IPS DF 6.9 (cell line): Measurements from ENCODE around the gene HOXA4.

Experiments used
- DNase-seq: peaks from one replicate; pipeline ENCODE4 v3.0.0-alpha.2; 2013; ENCODE audit warnings: low read depth, low spot score
- H3K27ac ChIP-seq: one replicate; pipeline ENCODE4 v1.5.1; 2013; ENCODE audit warnings: low read length, control low read depth
- H3K27me3 ChIP-seq: 2 replicates; pipeline ENCODE4 v1.6.1; 2013; ENCODE audit warnings: mild to moderate bottlenecking, low read length; ENCODE audit not compliant: control insufficient read depth, insufficient read depth
- H3K36me3 ChIP-seq: 2 replicates; pipeline ENCODE4 v1.6.1; 2013; ENCODE audit warnings: low read length; ENCODE audit not compliant: control insufficient read depth, insufficient read depth
- H3K4me1 ChIP-seq: 2 replicates; pipeline ENCODE4 v1.6.1; 2013; ENCODE audit warnings: low read length; ENCODE audit not compliant: control insufficient read depth, insufficient read depth
- H3K4me3 ChIP-seq: 2 replicates; pipeline ENCODE4 v1.5.1; 2013; ENCODE audit warnings: mild to moderate bottlenecking, low read length
- H3K9me3 ChIP-seq: 2 replicates; pipeline ENCODE4 v1.6.1; 2013; ENCODE audit warnings: low read length, inconsistent platforms; ENCODE audit not compliant: control insufficient read depth, insufficient read depth
- WGBS: extraction: QIAGEN DNeasy Blood & Tissue Kit; methylation state at CpG from one replicate; pipeline ENCODE4 v1.1.7; 2013; ENCODE audit warnings: mixed read lengths, missing lambda C conversion rate; ENCODE audit not compliant: insufficient read length, insufficient coverage; 5-methylcytosine and 5-hydroxymethylcytosine counted together

HOXA4 gene

DNA sequence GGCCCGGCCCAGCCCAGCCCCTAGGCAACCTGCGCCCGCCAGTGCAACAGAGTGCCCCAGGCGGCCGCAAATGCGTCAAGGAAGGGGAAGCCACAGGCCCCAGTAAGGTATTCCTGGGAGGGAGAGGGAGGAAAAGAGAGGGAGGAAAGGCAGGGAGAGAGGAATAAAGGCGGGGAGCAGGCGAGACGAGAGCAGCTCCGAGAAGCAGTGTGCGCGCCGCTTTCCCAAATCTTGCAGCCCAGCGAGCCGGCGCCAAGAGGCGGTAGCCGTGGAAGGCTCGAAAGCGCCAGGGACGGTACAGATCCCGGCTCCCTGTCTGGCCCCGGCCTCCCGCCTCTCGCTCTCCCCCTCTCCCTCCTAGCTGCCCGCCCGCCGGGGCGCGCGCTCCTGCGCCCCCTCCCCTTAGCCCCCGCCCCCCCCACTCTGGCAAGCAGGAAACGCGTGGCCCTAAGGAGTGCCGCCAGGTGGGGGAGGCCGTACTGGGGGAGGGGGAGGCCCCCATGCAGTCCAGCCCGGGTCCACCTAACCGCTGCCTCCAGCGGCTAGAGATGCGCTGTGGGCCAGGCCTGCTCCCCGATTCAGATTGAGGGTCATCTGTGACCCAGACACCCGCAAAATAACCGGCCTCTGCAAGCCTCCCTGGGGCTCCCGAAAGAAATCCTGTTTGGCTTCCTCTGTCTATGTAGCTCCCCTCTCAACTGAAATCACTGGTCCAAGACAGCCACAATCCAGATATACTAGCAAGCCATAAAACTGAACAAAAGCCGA, 39.3 kb upstream of the HOXA4 start:
- DNase-seq: no peak
- H3K4me1 ChIP-seq: peaks cover 4% of the 10 kb centered on the region; the same call in 1 of the 2 replicates
- H3K36me3 ChIP-seq: no peaks in the 10 kb centered on the region; the same call in 1 of the 2 replicates
- WGBS: no CpG with 5 or more reads among the region's 46 CpGs
- peaks cover 92% of the 10 kb centered on the region for H3K27me3 ChIP-seq
- H3K4me3 ChIP-seq: no peak overlapping the region
- no peak overlapping the region for H3K27ac ChIP-seq
- no peaks in the 10 kb centered on the region for H3K9me3 ChIP-seq

GRCh38 chr7:27168265-27168947, 37.8 kb upstream of the HOXA4 start:
- no peak overlapping the region for H3K27ac ChIP-seq
- no peak for DNase-seq
- H3K9me3 ChIP-seq: no peaks in the 10 kb centered on the region
- no peaks in the 10 kb centered on the region; the same call in 1 of the 2 replicates for H3K36me3 ChIP-seq
- peaks cover 92% of the 10 kb centered on the region for H3K27me3 ChIP-seq
- WGBS: no CpG with 5 or more reads among the region's 25 CpGs
- H3K4me3 ChIP-seq: no peak overlapping the region
- peaks cover 2% of the 10 kb centered on the region; the same call in 1 of the 2 replicates for H3K4me1 ChIP-seq

GRCh38 chr7:27167916-27168264, 37.3 kb upstream of the HOXA4 start:
- Histone ChIP-seq H3K27ac (no peak overlapping the region), H3K36me3 (no peaks in the 10 kb centered on the region; the same call in 1 of the 2 replicates), H3K9me3 (no peaks in the 10 kb centered on the region), H3K4me1 (no peaks in the 10 kb centered on the region), H3K27me3 (peaks cover 92% of the 10 kb centered on the region), H3K4me3 (no peak overlapping the region)
- DNase-seq: no peak
- WGBS: no CpG with 5 or more reads among the region's 4 CpGs

DNA sequence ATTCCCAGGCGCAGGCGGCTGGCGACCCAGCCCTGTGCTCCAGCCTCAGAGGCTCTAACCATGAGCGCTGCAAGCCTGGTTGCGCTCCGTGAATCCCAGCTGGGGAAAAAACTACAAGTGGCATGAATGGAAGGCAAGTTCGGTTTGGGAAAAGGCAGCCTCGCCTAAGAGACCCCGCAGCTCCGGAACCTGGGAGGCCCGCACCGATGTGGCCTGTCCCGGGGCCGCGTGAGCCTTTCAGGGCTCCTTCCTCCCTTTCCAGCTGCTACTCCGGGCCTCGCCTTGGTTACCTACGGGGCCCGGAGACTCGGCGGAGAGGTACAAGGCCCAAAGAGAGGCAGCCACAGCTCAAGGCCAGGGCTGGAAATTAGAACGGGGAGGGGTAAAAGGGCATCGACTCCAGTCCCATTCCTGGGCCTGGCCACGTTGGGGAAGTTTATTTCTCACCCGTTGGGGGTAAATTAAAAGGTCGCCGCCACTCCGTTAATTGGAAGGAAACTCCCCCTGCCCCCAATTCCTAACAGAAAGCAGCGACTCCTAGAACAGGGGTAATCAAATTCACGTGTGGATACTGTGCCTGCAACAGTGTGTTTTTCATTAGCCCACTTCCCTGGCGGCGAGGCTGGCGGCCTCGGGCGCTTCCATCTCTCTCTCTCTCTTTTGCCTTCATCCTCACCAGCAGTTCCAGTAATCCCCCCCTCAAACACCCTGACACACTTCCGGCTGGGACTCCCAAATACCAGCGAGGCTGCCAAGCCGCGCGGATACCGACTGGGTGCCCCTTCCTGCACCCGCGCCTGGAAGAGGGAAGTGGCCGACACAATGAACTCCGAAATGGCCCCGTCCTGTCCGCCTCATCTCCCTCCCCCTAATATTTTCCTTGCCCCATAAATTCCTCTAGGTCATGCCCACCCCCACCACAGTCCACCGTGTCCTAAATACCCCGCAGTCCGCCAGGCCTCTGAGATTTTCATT, 36.3 kb upstream of the HOXA4 start:
- H3K4me3 ChIP-seq: no peak overlapping the region
- H3K27ac ChIP-seq: no peak overlapping the region
- no peak for DNase-seq
- no CpG with 5 or more reads among the region's 50 CpGs for WGBS
- H3K9me3 ChIP-seq: no peaks in the 10 kb centered on the region
- H3K4me1 ChIP-seq: no peaks in the 10 kb centered on the region
- H3K36me3 ChIP-seq: no peaks in the 10 kb centered on the region; the same call in 1 of the 2 replicates
- H3K27me3 ChIP-seq: peaks cover 90% of the 10 kb centered on the region

DNA sequence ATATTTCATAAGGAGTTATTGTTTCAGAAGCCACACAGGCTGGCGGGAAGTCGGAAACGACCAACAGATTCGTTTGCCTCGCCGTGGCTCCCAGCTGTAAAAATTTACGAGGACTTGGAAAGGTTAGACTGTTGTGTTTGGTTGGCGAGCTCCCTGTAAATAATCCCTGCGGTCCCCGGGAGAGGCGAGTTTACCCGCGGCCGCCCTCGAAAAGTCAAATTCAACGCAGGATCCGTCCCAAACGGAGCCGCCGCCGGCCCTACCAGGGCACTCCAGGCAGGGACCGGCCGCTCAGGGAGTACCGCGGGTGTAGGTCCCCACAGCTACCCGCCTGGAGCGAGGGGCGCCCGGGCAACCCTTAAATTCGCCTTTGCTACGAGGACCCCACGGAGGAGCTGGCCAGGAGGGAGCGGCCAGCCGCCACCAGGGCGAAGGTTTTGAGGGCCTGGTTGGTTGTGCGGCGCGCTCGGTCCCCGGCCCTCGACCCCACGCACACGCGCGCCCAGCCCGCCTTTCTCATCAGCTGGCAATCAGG, 35.5 kb upstream of the HOXA4 start:
- WGBS: no CpG with 5 or more reads among the region's 46 CpGs
- H3K27me3 ChIP-seq: peaks cover 90% of the 10 kb centered on the region
- H3K4me1 ChIP-seq: no peaks in the 10 kb centered on the region
- H3K36me3 ChIP-seq: no peaks in the 10 kb centered on the region; the same call in 1 of the 2 replicates
- no peaks in the 10 kb centered on the region for H3K9me3 ChIP-seq
- H3K4me3 ChIP-seq: no peak overlapping the region
- no peak overlapping the region for H3K27ac ChIP-seq
- DNase-seq: no peak

DNA sequence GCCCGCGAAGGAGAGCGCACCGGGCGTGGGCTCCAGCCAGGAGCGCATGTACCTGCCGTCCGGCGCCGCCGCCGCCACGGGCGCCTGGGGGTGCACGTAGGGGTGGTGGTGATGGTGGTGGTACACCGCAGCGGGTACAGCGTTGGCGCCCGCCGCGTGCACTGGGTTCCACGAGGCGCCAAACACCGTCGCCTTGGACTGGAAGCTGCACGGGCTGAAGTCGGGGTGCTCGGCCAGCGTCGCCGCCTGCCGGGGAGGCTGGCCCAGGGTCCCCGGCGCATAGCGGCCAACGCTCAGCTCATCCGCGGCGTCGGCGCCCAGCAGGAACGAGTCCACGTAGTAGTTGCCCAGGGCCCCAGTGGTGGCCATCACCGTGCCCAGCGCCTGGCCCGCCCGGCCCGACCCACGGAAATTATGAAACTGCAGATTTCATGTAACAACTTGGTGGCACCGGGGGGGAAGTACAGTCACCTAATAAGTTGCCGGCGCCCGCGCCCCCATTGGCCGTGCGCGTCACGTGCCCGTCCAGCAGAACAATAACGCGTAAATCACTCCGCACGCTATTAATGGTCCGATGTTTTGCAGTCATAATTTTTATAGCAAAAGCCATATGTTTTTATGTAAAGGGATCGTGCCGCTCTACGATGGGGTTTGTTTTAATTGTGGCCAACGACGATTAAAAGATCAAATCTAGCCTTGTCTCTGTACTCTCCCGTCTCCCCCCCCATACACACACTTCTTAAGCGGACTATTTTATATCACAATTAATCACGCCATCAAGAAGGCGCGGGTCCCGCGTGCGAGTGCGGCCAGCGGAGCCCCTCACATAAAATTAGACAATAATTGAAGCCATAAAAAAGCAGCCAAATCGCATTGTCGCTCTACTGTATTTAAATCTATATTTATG, 34.8 kb upstream of the HOXA4 start, which contains the start of gene HOXA9:
HOXA9 (minus strand) TSS at position 449 of the 907 bp plus-strand sequence; CDS start at position 369, 80 bp downstream.
- no CpG with 5 or more reads among the region's 82 CpGs for WGBS
- no peaks in the 10 kb centered on the region; the same call in 1 of the 2 replicates for H3K36me3 ChIP-seq
- DNase-seq: no peak
- peaks cover 95% of the 10 kb centered on the region for H3K27me3 ChIP-seq
- H3K4me3 ChIP-seq: no peak within 1 kb of the TSS
- no peak within 1 kb of the TSS for H3K27ac ChIP-seq
- H3K4me1 ChIP-seq: no peaks in the 10 kb centered on the region
- no peaks in the 10 kb centered on the region for H3K9me3 ChIP-seq

- WGBS: no CpG with 5 or more reads among the region's 47 CpGs
- no peak overlapping the region for H3K4me3 ChIP-seq
- H3K4me1 ChIP-seq: no peaks in the 10 kb centered on the region
- H3K9me3 ChIP-seq: no peaks in the 10 kb centered on the region
- peaks cover 95% of the 10 kb centered on the region for H3K27me3 ChIP-seq
- no peaks in the 10 kb centered on the region; the same call in 1 of the 2 replicates for H3K36me3 ChIP-seq
- H3K27ac ChIP-seq: no peak overlapping the region
- no peak for DNase-seq
Measured at GRCh38 chr7:27164367-27165088, 34.0 kb upstream of the HOXA4 start.

- no CpG with 5 or more reads among the region's 12 CpGs for WGBS
- H3K27ac ChIP-seq: no peak overlapping the region
- peaks cover 96% of the 10 kb centered on the region for H3K27me3 ChIP-seq
- H3K4me3 ChIP-seq: no peak overlapping the region
- no peaks in the 10 kb centered on the region for H3K9me3 ChIP-seq
- H3K36me3 ChIP-seq: no peaks in the 10 kb centered on the region; the same call in 1 of the 2 replicates
- no peaks in the 10 kb centered on the region for H3K4me1 ChIP-seq
- DNase-seq: no peak
Measured at GRCh38 chr7:27164045-27164366, 33.4 kb upstream of the HOXA4 start.
